Measurements from ENCODE around the gene RFC5. TPM values are rescaled to one million over a fixed set of nuclear protein-coding genes. Genes with fewer than 3 reads are reported as not detected.
"Not testable (repeated sequence)": the region's sequence is repeated elsewhere in the genome, so short reads cannot be mapped to it uniquely, and the experiment has no call there.

RFC5 gene
- total RNA-seq, 4 donors from 2014 or later: 4.8 to 17.3 (median 8.4) TPM

DNA sequence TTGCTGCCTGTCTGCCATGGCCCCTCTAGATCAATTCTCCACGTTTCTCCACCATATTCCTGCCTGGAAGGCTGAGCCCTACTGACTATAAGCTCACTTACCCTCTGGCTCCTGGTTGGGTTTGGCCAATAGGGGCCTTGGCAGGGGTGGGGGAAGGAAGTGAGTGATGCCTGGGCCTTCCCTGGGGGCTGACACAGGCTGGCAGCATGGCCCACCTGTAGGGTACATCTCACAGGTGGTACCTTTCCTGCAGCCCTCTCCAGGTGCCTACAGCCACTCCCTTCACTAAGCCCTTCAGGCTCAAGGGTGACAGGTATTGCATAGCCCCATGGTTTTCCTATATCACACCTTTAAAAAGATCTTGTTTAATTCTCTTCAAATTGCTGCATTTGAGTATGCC, 3.5 kb downstream of the RFC5 start:
- peaks cover 0 to 19% (median 5%) of the 10 kb centered on the region in 4 donors for H3K4me1 ChIP-seq
- no peak overlapping the region for H3K27ac ChIP-seq
- H3K9me3 ChIP-seq: no peaks in the 10 kb centered on the region
- no peak for DNase-seq (ENCODE audit: low spot score in 2 of 2)
- no peak for TF ChIP-seq POLR2A (IDR thresholded peaks at IDR 0.05)
- TF ChIP-seq, protein P1, sequence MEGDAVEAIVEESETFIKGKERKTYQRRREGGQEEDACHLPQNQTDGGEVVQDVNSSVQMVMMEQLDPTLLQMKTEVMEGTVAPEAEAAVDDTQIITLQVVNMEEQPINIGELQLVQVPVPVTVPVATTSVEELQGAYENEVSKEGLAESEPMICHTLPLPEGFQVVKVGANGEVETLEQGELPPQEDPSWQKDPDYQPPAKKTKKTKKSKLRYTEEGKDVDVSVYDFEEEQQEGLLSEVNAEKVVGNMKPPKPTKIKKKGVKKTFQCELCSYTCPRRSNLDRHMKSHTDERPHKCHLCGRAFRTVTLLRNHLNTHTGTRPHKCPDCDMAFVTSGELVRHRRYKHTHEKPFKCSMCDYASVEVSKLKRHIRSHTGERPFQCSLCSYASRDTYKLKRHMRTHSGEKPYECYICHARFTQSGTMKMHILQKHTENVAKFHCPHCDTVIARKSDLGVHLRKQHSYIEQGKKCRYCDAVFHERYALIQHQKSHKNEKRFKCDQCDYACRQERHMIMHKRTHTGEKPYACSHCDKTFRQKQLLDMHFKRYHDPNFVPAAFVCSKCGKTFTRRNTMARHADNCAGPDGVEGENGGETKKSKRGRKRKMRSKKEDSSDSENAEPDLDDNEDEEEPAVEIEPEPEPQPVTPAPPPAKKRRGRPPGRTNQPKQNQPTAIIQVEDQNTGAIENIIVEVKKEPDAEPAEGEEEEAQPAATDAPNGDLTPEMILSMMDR (IDR thresholded peaks at IDR 0.05): no peak
- TF ChIP-seq EP300 (IDR thresholded peaks at IDR 0.05): no peak
- WGBS, 2 donors: 81 to 88% methylated on average over 1 of the region's 1 CpG
- no peak overlapping the region for H3K4me3 ChIP-seq
- no peaks in the 10 kb centered on the region for H3K27me3 ChIP-seq
- peaks cover 0 to 60% (median 0%) of the 10 kb centered on the region in 3 donors for H3K36me3 ChIP-seq

DNA sequence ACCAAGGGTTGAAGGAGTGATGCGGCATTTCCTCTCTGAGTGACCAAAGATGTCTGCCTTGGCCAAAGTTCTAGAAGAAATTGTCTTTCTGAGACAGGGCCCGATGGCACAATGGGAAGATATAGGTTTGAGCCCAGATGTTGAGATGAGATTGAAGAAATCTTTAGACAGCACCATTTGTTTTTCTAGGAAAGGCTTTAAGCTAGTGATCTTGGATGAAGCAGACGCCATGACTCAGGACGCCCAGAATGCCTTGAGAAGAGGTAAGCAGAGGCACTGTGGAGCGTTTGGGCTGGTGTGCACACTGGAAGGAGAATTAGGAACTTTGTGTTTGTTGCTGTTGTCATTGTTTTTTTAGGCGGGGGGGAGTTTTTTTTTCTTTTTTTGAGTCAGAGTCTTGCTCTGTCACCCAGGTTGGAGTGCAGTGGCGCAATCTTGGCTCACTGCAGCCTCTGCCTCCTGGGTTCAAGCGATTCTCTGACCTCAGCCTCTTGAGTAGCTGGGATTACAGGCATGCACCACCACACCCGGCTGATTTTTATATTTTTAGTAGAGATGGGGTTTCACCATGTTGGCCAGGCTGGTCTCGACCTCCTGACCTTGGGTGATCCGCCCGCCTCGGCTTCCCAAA, 5.7 kb downstream of the RFC5 start:
- not testable (repeated sequence) for H3K4me3 ChIP-seq; H3K27ac ChIP-seq; H3K9me3 ChIP-seq; DNase-seq (ENCODE audit: low spot score in 2 of 2); H3K27me3 ChIP-seq
- peaks cover 0 to 81% (median 0%) of the 10 kb centered on the region in 3 donors for H3K36me3 ChIP-seq
- peaks cover 0 to 10% (median 2%) of the 10 kb centered on the region in 4 donors for H3K4me1 ChIP-seq
- 92 to 93% methylated on average over 13 of the region's 13 CpGs for WGBS, 2 donors

DNA sequence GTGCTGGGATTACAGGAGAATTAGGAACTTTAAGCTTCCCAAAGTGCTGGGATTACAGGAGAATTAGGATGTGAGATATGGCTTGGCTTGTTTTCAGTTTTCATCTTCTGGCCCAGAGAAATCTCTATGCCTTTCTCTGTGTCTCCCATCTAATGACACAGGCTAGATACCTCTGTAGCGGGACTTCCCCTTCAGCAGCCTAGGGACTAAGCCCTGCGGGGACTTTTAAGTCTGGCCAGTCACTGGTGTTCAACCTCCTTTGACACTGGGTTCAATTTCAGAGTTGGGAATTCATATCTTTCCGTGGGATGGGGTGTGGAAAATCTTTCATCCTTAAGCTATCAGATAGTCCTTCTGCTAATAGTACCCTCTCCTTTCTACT, 6.2 kb downstream of the RFC5 start:
- Histone ChIP-seq H3K4me1 (peaks cover 0 to 5% (median 0%) of the 10 kb centered on the region in 4 donors), H3K9me3 (no peaks in the 10 kb centered on the region), H3K27ac (no peak overlapping the region), H3K36me3 (peaks cover 0 to 86% (median 0%) of the 10 kb centered on the region in 3 donors), H3K27me3 (no peaks in the 10 kb centered on the region), H3K4me3 (no peak overlapping the region)
- TF ChIP-seq, protein P1 (IDR thresholded peaks at IDR 0.05): no peak
- TF ChIP-seq POLR2A (IDR thresholded peaks at IDR 0.05): no peak
- no peak for TF ChIP-seq EP300 (IDR thresholded peaks at IDR 0.05)
- DNase-seq (ENCODE audit: low spot score in 2 of 2): no peak
- WGBS, 2 donors: 90 to 91% methylated on average over 3 of the region's 3 CpGs

DNA sequence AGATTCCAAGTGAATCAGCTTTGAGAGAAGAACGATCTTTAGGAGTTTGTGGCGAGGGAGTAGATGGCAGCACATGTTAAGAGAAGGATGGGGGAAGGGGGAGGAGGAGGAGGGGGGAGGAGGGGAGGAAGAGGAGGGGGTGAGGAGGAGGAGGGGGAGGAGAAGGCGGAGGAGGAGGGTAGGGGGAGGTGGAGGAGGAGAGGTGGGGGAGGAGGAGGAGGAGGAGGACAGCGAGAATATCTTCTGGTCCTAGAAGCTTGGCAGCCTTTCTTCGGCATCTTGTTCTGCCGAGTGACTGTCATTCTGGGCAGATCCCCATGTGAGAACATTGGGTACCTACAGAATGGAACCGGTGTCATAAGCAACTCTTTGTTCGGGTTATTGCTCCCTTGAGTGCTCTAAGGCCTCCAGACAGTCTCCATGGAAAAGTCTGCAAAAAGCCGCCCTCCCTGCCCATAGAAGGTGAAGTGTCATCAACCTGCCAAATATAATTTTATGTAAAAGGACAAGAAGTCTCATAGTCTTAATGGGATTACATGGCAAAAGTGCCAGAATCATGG, 6.9 kb downstream of the RFC5 start:
- H3K27ac ChIP-seq: no peak overlapping the region
- H3K27me3 ChIP-seq: no peaks in the 10 kb centered on the region
- DNase-seq (ENCODE audit: low spot score in 2 of 2): no peak
- 71 to 79% methylated on average over 9 of the region's 9 CpGs for WGBS, 2 donors
- no peak overlapping the region for H3K4me3 ChIP-seq
- H3K4me1 ChIP-seq: no peaks in the 10 kb centered on the region
- no peaks in the 10 kb centered on the region for H3K9me3 ChIP-seq
- TF ChIP-seq EP300 (IDR thresholded peaks at IDR 0.05) (no peak), POLR2A (IDR thresholded peaks at IDR 0.05) (no peak)
- TF ChIP-seq, protein P1 (IDR thresholded peaks at IDR 0.05): no peak
- H3K36me3 ChIP-seq: peaks cover 0 to 93% (median 0%) of the 10 kb centered on the region in 3 donors

DNA sequence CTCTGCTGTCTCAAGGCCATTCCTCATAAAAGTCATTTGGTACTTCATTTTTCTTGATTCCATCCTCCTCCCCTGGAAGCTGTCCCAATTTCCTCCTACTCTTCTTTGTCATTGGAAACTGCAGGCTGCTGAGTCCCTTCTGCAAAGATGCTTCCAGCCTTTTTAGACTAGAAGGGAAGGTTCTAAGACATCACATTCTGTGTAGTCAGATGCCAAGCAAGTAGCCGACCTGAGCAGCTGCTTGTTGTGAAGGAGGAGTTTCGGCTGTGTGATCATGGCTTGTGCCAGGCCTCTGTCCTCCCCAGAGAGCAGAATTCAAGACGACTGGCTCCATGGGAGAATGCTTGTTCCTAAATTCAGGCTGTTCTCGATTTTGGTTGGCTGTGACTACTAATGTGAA, 8.7 kb downstream of the RFC5 start:
- no peak overlapping the region for H3K27ac ChIP-seq
- DNase-seq (ENCODE audit: low spot score in 2 of 2): no peak
- no peaks in the 10 kb centered on the region for H3K9me3 ChIP-seq
- H3K4me3 ChIP-seq: no peak overlapping the region
- no peaks in the 10 kb centered on the region for H3K27me3 ChIP-seq
- 79 to 82% methylated on average over 4 of the region's 4 CpGs for WGBS, 2 donors
- no peaks in the 10 kb centered on the region for H3K4me1 ChIP-seq
- TF ChIP-seq POLR2A (IDR thresholded peaks at IDR 0.05): no peak
- TF ChIP-seq, protein P1 (IDR thresholded peaks at IDR 0.05): no peak
- TF ChIP-seq EP300 (IDR thresholded peaks at IDR 0.05): no peak
- H3K36me3 ChIP-seq: peaks cover 0 to 98% (median 0%) of the 10 kb centered on the region in 3 donors

Measured in tibial nerve (tissue), 4 donors.